ENCODE measurements around the gene HOXD1.

HOXD1 gene

GRCh38 chr2:176187899-176188773 lies at the start of gene HOXD1:
TSS of gene HOXD1 (plus strand) at chr2:176188668. CDS start at chr2:176188802, 134 bp downstream.
- no peak for DNase-seq

GRCh38 chr2:176138923-176139660 lies 49.4 kb upstream of the HOXD1 start:
- no peak for DNase-seq

GRCh38 chr2:176139661-176140512 lies 48.6 kb upstream of the HOXD1 start:
- no peak for DNase-seq

- DNase-seq: no peak
Measured at GRCh38 chr2:176140513-176141317, 47.8 kb upstream of the HOXD1 start.

GRCh38 chr2:176142281-176142680 lies 46.2 kb upstream of the HOXD1 start:
- DNase-seq: no peak

- no peak for DNase-seq
Measured at GRCh38 chr2:176145085-176145969, 43.1 kb upstream of the HOXD1 start.

GRCh38 chr2:176146101-176146500 lies 42.4 kb upstream of the HOXD1 start:
- no peak for DNase-seq

- DNase-seq: no peak
Measured at GRCh38 chr2:176146645-176147044, 41.8 kb upstream of the HOXD1 start.

GRCh38 chr2:176147210-176147799 lies 41.2 kb upstream of the HOXD1 start:
- no peak for DNase-seq

GRCh38 chr2:176147800-176148496 lies 40.5 kb upstream of the HOXD1 start:
- no peak for DNase-seq

GRCh38 chr2:176148751-176149421 lies 39.6 kb upstream of the HOXD1 start:
- DNase-seq: no peak

GRCh38 chr2:176149481-176149938 lies 39.0 kb upstream of the HOXD1 start:
- DNase-seq: no peak

GRCh38 chr2:176149939-176150583 lies 38.4 kb upstream of the HOXD1 start:
- DNase-seq: no peak

GRCh38 chr2:176150584-176151441 lies 37.7 kb upstream of the HOXD1 start:
- DNase-seq: no peak

GRCh38 chr2:176151442-176152287 lies 36.8 kb upstream of the HOXD1 start, which contains the start of gene HOXD4:
TSS of gene HOXD4 (plus strand) at chr2:176151550. CDS start at chr2:176151634, 84 bp downstream.
- DNase-seq: no peak

- no peak for DNase-seq
Measured at GRCh38 chr2:176152350-176153181, 35.9 kb upstream of the HOXD1 start.
